ENCODE results near the gene LAMA3. TPM values are rescaled to one million over a fixed set of nuclear protein-coding genes. Genes with fewer than 3 reads are reported as not detected.

Gene LAMA3
- total and polyA plus RNA-seq, 2 experiments from 2014 or later = 3.9 to 4.9 TPM

DNA sequence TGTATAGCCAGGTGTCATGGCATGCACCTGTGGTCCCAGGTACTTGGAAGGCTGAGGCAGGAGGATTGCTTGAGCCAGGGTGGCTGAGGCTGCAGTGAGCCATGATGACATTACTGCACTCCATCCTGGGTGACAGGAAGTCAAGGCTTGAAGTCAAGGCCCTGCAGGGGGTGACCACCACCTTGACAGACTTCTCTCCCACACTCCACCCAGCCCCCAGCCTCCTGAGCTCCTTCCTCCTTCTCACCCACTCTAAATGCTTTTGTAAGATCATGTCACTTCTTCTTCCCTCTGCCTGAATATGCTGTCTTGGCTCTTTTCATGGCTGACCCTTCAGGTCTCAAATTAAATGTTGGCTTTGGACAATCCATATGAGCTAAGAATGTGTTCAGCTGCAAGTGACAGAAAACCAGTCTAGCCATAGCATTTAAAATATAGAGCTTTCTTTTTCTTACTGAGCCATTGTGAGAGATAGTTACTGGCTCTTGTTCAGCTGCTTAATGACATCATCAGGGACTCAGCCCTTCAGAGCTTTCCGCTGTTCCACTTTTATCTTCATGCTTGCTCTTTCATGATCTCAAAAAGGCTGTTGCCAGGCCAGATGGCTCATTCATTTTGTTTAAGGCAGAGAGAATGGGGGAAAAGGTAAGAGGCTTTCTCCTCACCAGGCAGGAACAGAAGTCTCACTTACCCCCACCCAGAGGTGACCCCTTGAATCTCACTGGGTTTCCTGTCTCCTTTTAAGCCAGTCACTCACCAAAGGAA lies 288.6 kb downstream of the LAMA3 start:
- TF ChIP-seq ZNF331 (CRISPR knock-in tag; IDR thresholded peaks at IDR 0.05; ENCODE audit: low read depth) (no peak), EZH2 (IDR thresholded peaks at IDR 0.05; ENCODE audit: low read depth, unreplicated experiment) (no peak), STAT1 (IDR thresholded peaks at IDR 0.05; ENCODE audit: unreplicated experiment) (no peak), ZNF114 (CRISPR knock-in tag; IDR thresholded peaks at IDR 0.05) (no peak), CREB1 (CRISPR knock-in tag; IDR thresholded peaks at IDR 0.05; ENCODE audit: low read depth) (no peak), EZH2phosphoT487 (IDR thresholded peaks at IDR 0.05; ENCODE audit: unreplicated experiment) (no peak), POLR2AphosphoS5 (IDR thresholded peaks at IDR 0.05; ENCODE audit: low read depth) (no peak), REST (IDR thresholded peaks at IDR 0.05; ENCODE audit: unreplicated experiment) (no peak), ZNF462 (CRISPR knock-in tag; IDR thresholded peaks at IDR 0.05) (no peak), JUNB (IDR thresholded peaks at IDR 0.05; ENCODE audit: unreplicated experiment) (no peak), NANOG (IDR thresholded peaks at IDR 0.05; ENCODE audit: borderline replicate concordance) (no peak)
- TF ChIP-seq, protein P1, sequence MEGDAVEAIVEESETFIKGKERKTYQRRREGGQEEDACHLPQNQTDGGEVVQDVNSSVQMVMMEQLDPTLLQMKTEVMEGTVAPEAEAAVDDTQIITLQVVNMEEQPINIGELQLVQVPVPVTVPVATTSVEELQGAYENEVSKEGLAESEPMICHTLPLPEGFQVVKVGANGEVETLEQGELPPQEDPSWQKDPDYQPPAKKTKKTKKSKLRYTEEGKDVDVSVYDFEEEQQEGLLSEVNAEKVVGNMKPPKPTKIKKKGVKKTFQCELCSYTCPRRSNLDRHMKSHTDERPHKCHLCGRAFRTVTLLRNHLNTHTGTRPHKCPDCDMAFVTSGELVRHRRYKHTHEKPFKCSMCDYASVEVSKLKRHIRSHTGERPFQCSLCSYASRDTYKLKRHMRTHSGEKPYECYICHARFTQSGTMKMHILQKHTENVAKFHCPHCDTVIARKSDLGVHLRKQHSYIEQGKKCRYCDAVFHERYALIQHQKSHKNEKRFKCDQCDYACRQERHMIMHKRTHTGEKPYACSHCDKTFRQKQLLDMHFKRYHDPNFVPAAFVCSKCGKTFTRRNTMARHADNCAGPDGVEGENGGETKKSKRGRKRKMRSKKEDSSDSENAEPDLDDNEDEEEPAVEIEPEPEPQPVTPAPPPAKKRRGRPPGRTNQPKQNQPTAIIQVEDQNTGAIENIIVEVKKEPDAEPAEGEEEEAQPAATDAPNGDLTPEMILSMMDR (conservative IDR thresholded peaks at IDR 0.05; ENCODE audit: low read depth in 2 of 2) = no peak
- TF ChIP-seq, protein P2, sequence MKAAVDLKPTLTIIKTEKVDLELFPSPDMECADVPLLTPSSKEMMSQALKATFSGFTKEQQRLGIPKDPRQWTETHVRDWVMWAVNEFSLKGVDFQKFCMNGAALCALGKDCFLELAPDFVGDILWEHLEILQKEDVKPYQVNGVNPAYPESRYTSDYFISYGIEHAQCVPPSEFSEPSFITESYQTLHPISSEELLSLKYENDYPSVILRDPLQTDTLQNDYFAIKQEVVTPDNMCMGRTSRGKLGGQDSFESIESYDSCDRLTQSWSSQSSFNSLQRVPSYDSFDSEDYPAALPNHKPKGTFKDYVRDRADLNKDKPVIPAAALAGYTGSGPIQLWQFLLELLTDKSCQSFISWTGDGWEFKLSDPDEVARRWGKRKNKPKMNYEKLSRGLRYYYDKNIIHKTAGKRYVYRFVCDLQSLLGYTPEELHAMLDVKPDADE (IDR thresholded peaks at IDR 0.05) = no peak
- ATAC-seq (no peak), DNase-seq (ENCODE audit: low spot score) (no peak)
- no peaks in the 10 kb centered on the region; the same call in 2 of the 3 replicates for H3K9me3 Mint-ChIP-seq
- Histone ChIP-seq H4K20me1 (replicated peaks; ENCODE audit: insufficient read depth) (no peaks in the 10 kb centered on the region), H3F3A (replicated peaks; ENCODE audit: low read depth) (peaks cover 7% of the 10 kb centered on the region; the same call in 1 of the 2 replicates), H3K4me3 (no peak overlapping the region), H3K36me3 (ENCODE audit: insufficient read depth) (no peaks in the 10 kb centered on the region), H3K4me2 (no peak overlapping the region), H3K79me2 (replicated peaks; ENCODE audit: insufficient read depth) (no peaks in the 10 kb centered on the region), H3K4me1 (ENCODE audit: insufficient read depth) (peaks cover 19% of the 10 kb centered on the region), H2AFZ (peak overlapping the region; percentile 52; the same call in 1 of the 2 replicates), H3K27ac (ENCODE audit: low read depth) (no peak overlapping the region), H3K9me2 (ENCODE audit: insufficient read depth) (0 out of 2 replicates have a peak, but pooled peaks cover 2% of the 10 kb centered on the region), H3K27me3 (ENCODE audit: insufficient read depth) (no peaks in the 10 kb centered on the region)
- no peak overlapping the region for H3K4me3 Mint-ChIP-seq
- H3K27ac Mint-ChIP-seq = no peak overlapping the region
- H3K27me3 Mint-ChIP-seq (ENCODE audit: insufficient read depth, low read depth, poor library complexity) = no peaks in the 10 kb centered on the region
- H3K4me1 Mint-ChIP-seq = peaks cover 15% of the 10 kb centered on the region
- H3K36me3 Mint-ChIP-seq (ENCODE audit: low read depth) = no peaks in the 10 kb centered on the region
